HG02759 (cell line): ENCODE measurements around the gene FEM1A.
"Not testable (repeated sequence)": the region's sequence is repeated elsewhere in the genome, so short reads cannot be mapped to it uniquely, and the experiment has no call there.

Experiments used
- ATAC-seq: cut with Tn5 transposase; IDR thresholded peaks from one replicate; pipeline ENCODE4 v1.9.1; 2021; ENCODE audit warnings: mild to moderate bottlenecking, moderate library complexity; ENCODE audit not compliant: unreplicated experiment

Gene FEM1A

GRCh38 chr19:4773047-4773640, 18.4 kb upstream of the FEM1A start:
- ATAC-seq = no peak

- ATAC-seq = no peak
These were observed 17.4 kb upstream of the FEM1A start for GRCh38 chr19:4774136-4774535.

GRCh38 chr19:4775627-4776152, 15.8 kb upstream of the FEM1A start:
- ATAC-seq = no peak

GRCh38 chr19:4776436-4777211, 14.9 kb upstream of the FEM1A start:
- no peak for ATAC-seq

GRCh38 chr19:4778124-4778523, 13.4 kb upstream of the FEM1A start:
- ATAC-seq = not testable (repeated sequence)

GRCh38 chr19:4780860-4781259, 10.7 kb upstream of the FEM1A start:
- no peak for ATAC-seq

- ATAC-seq = no peak
These were observed 9.7 kb upstream of the FEM1A start for GRCh38 chr19:4781801-4782200.

- not testable (repeated sequence) for ATAC-seq
These were observed 5.0 kb upstream of the FEM1A start for GRCh38 chr19:4786412-4787016.

- not testable (repeated sequence) for ATAC-seq
These were observed 708 bp downstream of the FEM1A start for GRCh38 chr19:4792019-4792865.

GRCh38 chr19:4792866-4793195, 1.3 kb downstream of the FEM1A start:
- not testable (repeated sequence) for ATAC-seq

GRCh38 chr19:4793278-4793677, 1.7 kb downstream of the FEM1A start:
- ATAC-seq = not testable (repeated sequence)

GRCh38 chr19:4794971-4795370, 3.4 kb downstream of the FEM1A start:
- no peak for ATAC-seq

- no peak for ATAC-seq
These were observed 3.9 kb downstream of the FEM1A start for GRCh38 chr19:4795400-4795799.

- ATAC-seq = no peak
These were observed 9.1 kb downstream of the FEM1A start for GRCh38 chr19:4800591-4801081.

- no peak for ATAC-seq
These were observed 9.6 kb downstream of the FEM1A start for GRCh38 chr19:4801085-4801619.

GRCh38 chr19:4802711-4803110, 11.2 kb downstream of the FEM1A start:
- ATAC-seq = no peak

- no peak for ATAC-seq
These were observed 12.5 kb downstream of the FEM1A start for GRCh38 chr19:4803736-4804695.

GRCh38 chr19:4805140-4805539, 13.6 kb downstream of the FEM1A start:
- ATAC-seq = not testable (repeated sequence)

GRCh38 chr19:4806384-4806783, 14.8 kb downstream of the FEM1A start:
- no peak for ATAC-seq
